Stimulated activated CD4-positive, alpha-beta T cell treated with anti-CD3 and anti-CD28 coated beads, Interleukin-2, amount 100 ng/mL, for 24 hours (primary cell): Measurements from ENCODE around the gene PGBD1.
"Not testable (repeated sequence)": the region's sequence is repeated elsewhere in the genome, so short reads cannot be mapped to it uniquely, and the experiment has no call there.

Experiments
- DNase-seq, 2 donors: peaks; one replicate each; pipeline ENCODE4 v3.0.0-alpha.2; 2020

The PGBD1 gene

DNA sequence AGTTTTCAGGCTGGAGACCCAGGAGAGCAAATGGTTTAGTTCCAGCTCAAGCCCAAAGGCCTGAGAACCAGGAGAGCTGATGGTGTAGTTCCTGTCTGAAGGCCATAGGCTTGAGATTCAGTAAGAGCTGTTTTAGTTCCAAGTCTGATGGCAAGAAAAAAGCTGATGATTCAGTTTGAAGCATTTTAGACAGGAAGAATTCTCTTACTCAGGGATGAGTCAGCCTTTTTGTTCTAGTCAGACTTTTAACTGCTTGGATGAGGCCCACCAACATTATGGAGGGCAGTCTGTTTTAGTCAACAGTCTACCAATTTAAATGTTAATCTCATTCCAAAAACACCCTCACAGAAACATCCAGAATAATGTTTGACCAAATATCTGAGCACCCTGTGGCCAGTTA lies 11.9 kb upstream of the PGBD1 start:
- DNase-seq: no peak

GRCh38 chr6:28274888-28275287 lies 6.5 kb upstream of the PGBD1 start:
- DNase-seq: no peak

DNA sequence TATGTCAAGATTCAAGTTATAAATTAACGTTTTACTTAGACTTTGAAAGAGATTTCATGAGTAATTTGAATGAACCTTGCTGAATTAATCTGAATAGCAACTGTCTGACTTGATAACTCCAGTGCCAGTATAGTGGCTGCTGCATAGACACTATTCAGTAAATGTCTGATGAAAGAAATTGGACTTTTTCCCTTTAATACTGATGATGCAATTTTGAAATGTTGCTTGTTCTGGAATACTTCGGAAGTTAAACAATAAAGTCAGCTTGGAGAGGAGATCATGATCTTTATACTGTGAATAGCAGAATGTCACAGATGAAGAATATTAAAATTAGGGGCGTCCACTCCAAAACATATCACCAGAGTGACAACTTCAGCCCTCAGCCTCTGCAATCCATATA lies 3.6 kb upstream of the PGBD1 start:
- DNase-seq: no peak

- no peak for DNase-seq
These were observed 631 bp upstream of the PGBD1 start for GRCh38 chr6:28280595-28281287.

GRCh38 chr6:28282926-28283325 lies 1.6 kb downstream of the PGBD1 start:
- no peak for DNase-seq

DNA sequence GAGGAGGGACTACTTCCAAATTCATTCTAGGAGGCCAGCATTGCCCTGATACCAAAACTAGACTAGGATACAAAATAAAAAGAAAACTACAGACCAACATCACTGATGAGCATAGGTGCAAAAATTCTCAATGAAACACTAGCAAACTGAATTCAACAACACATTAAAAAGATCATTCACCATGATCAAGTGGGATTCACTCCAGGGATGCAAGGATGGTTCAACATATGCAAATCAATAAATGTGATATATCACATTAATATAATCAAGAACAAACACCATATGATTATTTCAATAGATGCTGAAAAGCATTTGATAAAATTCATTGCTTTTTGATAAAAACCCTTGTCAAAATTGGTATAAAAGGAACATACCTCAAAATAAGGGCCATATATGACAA lies 10.2 kb downstream of the PGBD1 start:
- DNase-seq: no peak

DNA sequence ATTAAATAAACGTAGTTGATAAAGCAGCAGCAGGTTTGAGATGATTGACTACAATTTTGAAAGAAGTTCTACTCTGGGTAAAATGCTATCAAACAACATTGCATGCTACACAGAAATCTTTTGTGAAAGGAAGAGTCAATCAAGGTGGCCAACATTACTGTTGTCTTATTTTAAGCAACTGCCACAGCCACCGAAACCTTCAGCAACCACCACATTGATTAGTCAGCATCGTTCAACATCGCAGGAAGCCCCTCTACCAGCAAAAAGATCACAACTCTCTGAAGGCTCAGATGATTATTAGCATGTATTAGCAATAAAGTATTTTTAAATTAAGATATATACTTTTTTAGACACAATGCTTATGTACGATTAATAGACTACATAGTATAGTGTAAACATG lies 14.0 kb downstream of the PGBD1 start:
- no peak for DNase-seq

GRCh38 chr6:28296520-28297060 lies 15.2 kb downstream of the PGBD1 start:
- no peak for DNase-seq

GRCh38 chr6:28303570-28303969 lies 22.2 kb downstream of the PGBD1 start:
- DNase-seq: no peak

DNA sequence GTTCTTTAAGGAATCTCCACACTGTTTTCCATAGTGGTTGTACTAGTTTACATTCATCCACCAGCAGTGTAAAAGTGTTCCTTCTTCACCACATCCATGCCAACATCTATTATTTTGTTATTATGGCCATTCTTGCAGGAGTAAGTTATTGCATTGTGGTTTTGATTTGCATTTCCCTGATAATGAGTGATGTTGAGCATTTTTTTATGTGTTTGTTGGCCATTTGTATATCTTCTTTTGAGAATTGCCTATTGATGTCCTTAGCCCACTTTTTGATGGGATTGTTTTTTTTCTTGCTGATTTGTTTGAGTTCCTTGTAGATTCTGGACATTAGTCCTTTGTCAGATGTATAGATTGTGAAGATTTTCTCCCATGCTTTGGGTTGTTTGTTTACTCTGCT lies 25.0 kb downstream of the PGBD1 start:
- DNase-seq: not testable (repeated sequence)

DNA sequence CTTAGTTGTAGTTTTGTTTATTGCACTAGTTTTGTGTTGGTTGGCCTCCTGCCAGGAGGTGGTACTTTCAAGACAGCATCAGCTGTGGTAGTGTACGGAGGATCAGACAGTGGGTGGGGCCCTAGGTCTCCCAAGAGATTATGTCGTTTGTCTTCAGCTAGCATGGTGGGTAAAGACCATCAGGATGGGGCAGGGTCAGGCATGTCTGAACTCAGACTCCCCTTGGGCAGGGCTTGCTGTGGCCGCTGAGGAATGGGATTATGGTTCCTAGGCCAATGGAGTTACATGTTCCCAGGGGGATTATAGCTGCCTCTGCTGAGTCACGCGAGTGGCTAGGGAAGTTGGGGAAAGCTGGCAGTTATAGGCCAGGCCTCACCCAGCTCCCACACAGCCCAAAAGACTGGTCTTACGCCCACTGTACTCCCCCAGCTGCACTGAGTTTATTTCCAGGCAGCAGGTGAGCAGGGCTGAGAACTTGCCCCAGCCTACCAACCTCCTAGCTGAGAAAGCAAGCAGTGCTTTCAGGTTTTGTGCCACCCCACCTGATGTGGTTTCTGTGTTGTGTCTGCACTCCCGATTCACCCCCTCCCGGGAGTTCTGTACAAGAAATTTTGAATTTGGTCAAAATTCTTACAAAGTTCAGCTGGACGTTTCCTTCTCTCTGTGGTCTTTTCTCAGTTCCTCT lies 29.9 kb downstream of the PGBD1 start:
- DNase-seq: no peak

GRCh38 chr6:28312939-28313338 lies 31.6 kb downstream of the PGBD1 start:
- DNase-seq: no peak

GRCh38 chr6:28315628-28316027 lies 34.3 kb downstream of the PGBD1 start:
- DNase-seq: no peak

DNA sequence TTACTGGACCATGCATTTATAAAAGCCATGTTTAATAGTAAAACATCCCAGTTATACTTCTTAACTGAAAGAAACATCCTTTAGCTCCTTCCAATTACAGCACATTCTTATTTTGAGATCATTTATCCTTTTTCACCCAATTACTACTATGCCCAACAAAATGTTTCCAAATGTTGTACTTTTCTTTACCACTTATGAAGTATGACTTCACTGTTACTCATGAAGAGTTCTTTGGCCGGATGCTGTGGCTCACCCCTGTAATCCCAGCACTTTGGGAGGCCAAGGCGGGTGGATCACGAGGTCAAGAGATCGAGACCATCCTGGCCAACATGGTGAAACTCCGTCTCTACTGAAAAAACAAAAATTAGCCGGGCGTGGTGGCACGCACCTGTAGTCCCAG lies 36.5 kb downstream of the PGBD1 start:
- not testable (repeated sequence) for DNase-seq

DNA sequence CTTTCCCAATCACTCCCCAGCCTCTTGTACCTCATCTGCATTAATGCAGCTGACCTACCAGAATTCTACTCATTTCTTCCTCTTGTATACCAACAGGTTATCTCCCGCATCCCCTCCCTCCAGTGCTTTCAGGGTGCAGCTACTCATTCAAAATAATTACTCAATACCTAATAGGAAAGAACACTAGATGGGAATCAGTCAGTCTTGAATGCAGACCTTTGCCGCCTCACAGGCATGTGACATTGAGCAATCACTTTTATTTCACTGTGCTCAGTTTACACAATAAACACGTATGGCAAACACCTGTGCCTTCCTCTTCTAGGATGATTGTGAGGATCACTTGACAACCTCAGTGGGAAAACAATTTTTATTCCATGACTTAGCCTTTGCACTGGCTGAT lies 41.3 kb downstream of the PGBD1 start:
- no peak for DNase-seq

- DNase-seq: no peak
These were observed 42.5 kb downstream of the PGBD1 start for GRCh38 chr6:28323813-28324424.

DNA sequence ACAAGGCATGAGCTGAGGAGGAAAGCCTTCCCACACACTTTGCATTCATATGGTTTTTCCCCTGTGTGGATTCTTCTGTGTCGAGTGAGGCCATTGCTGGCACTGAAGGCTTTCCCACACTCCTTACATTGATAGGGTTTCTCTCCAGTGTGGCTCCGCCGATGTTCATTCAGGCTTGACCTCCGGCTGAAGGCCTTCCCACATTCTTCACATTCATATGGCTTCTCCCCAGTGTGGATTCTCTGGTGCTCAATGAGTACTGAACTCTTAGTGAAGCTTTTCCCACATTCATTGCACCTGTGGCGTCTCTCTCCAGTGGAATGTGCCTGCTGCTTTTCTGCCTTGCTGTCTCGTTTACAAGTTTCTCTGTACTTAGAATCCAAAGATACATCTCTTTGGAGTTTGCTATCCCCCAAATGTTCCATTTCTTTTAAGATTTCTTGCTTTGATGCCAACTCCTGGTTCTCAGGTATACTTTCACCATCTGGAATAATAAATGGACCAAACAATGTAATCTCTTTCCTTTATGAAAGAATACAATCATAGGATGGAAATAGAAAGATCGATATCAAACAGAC lies 45.1 kb downstream of the PGBD1 start:
- no peak for DNase-seq

DNA sequence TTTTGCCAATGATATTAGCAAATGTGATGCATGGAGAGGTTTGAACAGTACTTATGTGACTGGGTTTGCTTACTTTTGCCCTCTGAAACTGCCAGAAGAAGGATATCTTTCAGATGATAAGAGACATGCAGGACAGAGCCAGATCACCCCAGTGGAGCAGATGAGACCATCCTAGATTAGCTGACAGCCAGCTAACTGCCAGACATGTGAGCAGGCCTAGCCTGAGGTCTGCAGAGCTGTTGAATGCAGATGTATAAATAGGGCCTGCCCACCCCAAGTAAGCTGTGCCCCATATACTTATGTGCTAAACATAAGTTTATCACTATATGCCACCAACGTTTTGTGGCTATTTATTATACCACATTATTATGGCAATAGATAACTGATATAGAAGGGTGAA lies 48.7 kb downstream of the PGBD1 start:
- DNase-seq: no peak

GRCh38 chr6:28333047-28333446 lies 51.7 kb downstream of the PGBD1 start:
- no peak for DNase-seq

DNA sequence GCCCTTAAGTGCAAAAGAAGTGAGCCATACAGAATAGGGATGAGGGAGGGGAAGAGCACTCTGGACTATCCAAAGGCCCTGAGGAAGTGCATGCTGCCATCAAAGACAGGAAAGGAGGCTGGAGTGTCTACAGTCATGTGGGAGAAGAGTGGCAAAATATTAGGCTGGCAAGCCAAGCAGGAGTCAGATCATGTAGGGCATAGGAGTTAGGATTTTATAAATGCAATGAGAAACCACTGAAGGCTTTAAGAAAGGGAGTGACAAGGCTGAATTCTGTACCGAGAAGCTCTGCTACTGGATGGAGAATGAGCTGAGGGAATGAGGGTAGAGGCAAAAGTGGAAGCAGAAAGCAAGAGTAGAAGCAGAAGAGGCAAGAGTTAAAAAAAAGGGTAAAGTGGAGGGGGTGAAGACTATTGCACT lies 52.2 kb downstream of the PGBD1 start:
- no peak for DNase-seq

GRCh38 chr6:28334286-28335039 lies 53.1 kb downstream of the PGBD1 start:
- no peak for DNase-seq

- no peak for DNase-seq
These were observed 53.7 kb downstream of the PGBD1 start for GRCh38 chr6:28335040-28335563.
